ENCODE measurements around the gene SLC16A13. TPM values are rescaled to one million over a fixed set of nuclear protein-coding genes. Genes with fewer than 3 reads are reported as not detected.
A peak's percentile ranks its signal among the peaks of the same experiment; 100 is the strongest.
"Not testable (repeated sequence)": the region's sequence is repeated elsewhere in the genome, so short reads cannot be mapped to it uniquely, and the experiment has no call there.

The SLC16A13 gene
- total RNA-seq, 1 donor from 2014 or later = 10.1 TPM

DNA sequence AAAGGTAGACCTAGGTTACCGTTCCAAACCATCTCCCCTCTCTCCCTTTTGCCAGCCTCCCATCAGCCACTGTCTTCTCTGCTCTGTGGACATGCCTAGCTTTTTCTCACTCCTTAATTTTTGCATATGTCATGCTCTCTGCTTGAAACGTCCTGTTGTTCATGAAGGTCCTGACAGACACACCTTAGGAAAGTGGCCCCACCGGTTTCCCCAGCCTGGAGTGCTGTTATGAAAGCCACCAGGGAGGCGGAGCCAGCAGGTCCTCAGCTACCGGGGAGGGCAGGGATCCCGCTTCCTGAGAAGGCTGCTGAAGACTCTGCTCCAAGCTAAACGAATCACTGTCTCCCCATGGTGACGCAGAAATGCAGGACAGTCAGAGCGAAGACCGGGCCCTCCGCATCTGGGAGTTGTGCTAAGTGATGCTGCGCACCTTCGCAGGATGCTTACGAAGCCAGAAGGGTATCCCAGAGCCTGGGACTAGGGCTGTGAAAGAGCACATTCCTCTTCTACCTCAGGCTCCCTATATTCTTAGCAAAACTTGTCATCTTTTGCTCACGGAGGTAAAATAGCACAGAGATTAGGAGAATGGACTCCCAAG lies 10.4 kb downstream of the SLC16A13 start:
- peak; percentile 79 for ATAC-seq
- no peaks in the 10 kb centered on the region for H3K27me3 ChIP-seq
- H3K36me3 ChIP-seq = no peaks in the 10 kb centered on the region
- H3K4me3 ChIP-seq = peak overlapping the region; percentile 49
- peak; percentile 94 for DNase-seq
- H3K4me1 ChIP-seq = peaks cover 37% of the 10 kb centered on the region
- intact Hi-C loops (cut with DNase I) = no loop called here
- H3K27ac ChIP-seq = peak overlapping the region; percentile 86
- TF ChIP-seq, protein P1, sequence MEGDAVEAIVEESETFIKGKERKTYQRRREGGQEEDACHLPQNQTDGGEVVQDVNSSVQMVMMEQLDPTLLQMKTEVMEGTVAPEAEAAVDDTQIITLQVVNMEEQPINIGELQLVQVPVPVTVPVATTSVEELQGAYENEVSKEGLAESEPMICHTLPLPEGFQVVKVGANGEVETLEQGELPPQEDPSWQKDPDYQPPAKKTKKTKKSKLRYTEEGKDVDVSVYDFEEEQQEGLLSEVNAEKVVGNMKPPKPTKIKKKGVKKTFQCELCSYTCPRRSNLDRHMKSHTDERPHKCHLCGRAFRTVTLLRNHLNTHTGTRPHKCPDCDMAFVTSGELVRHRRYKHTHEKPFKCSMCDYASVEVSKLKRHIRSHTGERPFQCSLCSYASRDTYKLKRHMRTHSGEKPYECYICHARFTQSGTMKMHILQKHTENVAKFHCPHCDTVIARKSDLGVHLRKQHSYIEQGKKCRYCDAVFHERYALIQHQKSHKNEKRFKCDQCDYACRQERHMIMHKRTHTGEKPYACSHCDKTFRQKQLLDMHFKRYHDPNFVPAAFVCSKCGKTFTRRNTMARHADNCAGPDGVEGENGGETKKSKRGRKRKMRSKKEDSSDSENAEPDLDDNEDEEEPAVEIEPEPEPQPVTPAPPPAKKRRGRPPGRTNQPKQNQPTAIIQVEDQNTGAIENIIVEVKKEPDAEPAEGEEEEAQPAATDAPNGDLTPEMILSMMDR (IDR thresholded peaks at IDR 0.05) = no peak
- H3K9me3 ChIP-seq = no peaks in the 10 kb centered on the region

- H3K36me3 ChIP-seq; H3K9me3 ChIP-seq; intact Hi-C loops (cut with DNase I); DNase-seq; H3K27me3 ChIP-seq; ATAC-seq: not testable (repeated sequence)
- peak overlapping the region; percentile 86 for H3K27ac ChIP-seq
- peak overlapping the region; percentile 49 for H3K4me3 ChIP-seq
- H3K4me1 ChIP-seq = peaks cover 37% of the 10 kb centered on the region
Observed at GRCh38 chr17:7046725-7047397, 11.0 kb downstream of the SLC16A13 start.

DNA sequence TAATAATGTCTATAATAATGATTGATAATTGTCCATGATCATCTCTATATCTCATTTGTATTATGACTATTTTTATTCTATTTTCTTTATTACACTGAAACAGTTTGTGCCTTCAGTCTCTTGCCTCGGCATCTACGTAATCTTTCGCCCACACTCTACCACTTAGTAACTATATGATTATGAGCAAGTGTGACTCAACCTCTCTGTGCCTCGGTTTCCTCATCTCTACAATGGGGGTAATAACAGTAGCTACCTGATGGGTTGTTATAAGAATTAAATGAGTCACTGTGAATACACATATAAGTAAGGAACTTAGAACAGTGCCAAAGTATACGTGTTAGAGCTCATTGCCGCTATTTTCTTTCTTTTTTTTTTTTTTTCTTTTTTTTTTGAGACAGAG lies 11.8 kb downstream of the SLC16A13 start:
- Histone ChIP-seq H3K27me3 (no peaks in the 10 kb centered on the region), H3K36me3 (no peaks in the 10 kb centered on the region), H3K4me1 (peaks cover 32% of the 10 kb centered on the region), H3K27ac (no peak overlapping the region), H3K4me3 (peak overlapping the region; percentile 49), H3K9me3 (no peaks in the 10 kb centered on the region)
- TF ChIP-seq, protein P1 (IDR thresholded peaks at IDR 0.05) = no peak
- intact Hi-C loops (cut with DNase I) = no loop called here
- no peak for DNase-seq
- ATAC-seq = no peak

DNA sequence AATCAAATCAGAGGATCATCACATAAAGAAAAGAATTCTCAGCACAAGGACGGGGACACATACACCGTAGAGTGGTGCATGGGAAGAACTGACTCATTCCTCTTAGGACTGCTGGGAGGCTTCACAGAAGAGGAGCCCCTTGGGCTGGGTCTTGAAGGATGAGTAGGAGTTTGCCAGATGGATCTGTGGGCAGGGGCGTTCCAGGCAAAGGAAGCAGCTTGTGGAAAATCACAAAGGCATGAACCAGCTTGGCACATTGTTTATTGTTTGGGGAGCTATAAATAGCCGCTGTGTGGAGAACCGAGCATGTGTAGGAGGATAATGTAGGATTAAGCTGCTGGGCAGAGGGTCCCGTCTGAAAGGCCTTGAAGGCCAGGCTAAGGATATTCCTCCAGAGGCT lies 13.2 kb downstream of the SLC16A13 start:
- no peaks in the 10 kb centered on the region for H3K36me3 ChIP-seq
- intact Hi-C loops (cut with DNase I) = no loop called here
- no peaks in the 10 kb centered on the region for H3K27me3 ChIP-seq
- H3K4me3 ChIP-seq = no peak overlapping the region
- peaks cover 18% of the 10 kb centered on the region for H3K4me1 ChIP-seq
- no peaks in the 10 kb centered on the region for H3K9me3 ChIP-seq
- TF ChIP-seq, protein P1 (IDR thresholded peaks at IDR 0.05) = no peak
- no peak overlapping the region for H3K27ac ChIP-seq
- ATAC-seq = no peak
- no peak for DNase-seq

GRCh38 chr17:7050583-7050982 lies 14.8 kb downstream of the SLC16A13 start:
- not testable (repeated sequence) for H3K4me3 ChIP-seq, H3K36me3 ChIP-seq, H3K9me3 ChIP-seq, H3K27ac ChIP-seq, DNase-seq, ATAC-seq, H3K27me3 ChIP-seq
- peaks cover 17% of the 10 kb centered on the region for H3K4me1 ChIP-seq
- intact Hi-C loops (cut with DNase I) = loop anchor here (5.0 kb wide), 1 partner anchor 87 kb away; no protein-coding TSS in a partner anchor

- Histone ChIP-seq H3K27me3 (no peaks in the 10 kb centered on the region), H3K27ac (no peak overlapping the region), H3K9me3 (no peaks in the 10 kb centered on the region), H3K4me3 (no peak overlapping the region), H3K36me3 (no peaks in the 10 kb centered on the region), H3K4me1 (no peaks in the 10 kb centered on the region)
- intact Hi-C loops (cut with DNase I) = no loop called here
- TF ChIP-seq, protein P1 (IDR thresholded peaks at IDR 0.05) = no peak
- no peak for DNase-seq
- ATAC-seq = no peak
Observed at GRCh38 chr17:7056386-7056785, 20.6 kb downstream of the SLC16A13 start.

Measured in upper lobe of right lung (tissue), 1 donor.